Ishikawa (cell line): ENCODE data around the gene PLEKHA7.

ENCODE experiments used
- CEBPB ChIP-seq: IDR thresholded peaks from 2 replicates; pipeline ENCODE4 v1.6.1; 2012
- CREB1 ChIP-seq: IDR thresholded peaks from 2 replicates; pipeline ENCODE4 v1.6.1; 2012; ENCODE audit warnings: low read depth
- EP300 ChIP-seq: IDR thresholded peaks from 2 replicates; pipeline ENCODE4 v1.6.1; 2012; ENCODE audit warnings: borderline replicate concordance
- MAX ChIP-seq: IDR thresholded peaks from 2 replicates; pipeline ENCODE4 v1.6.1; 2012
- NFIC ChIP-seq: IDR thresholded peaks from 2 replicates; pipeline ENCODE4 v1.6.1; 2012
- RAD21 ChIP-seq: IDR thresholded peaks from 2 replicates; pipeline ENCODE4 v1.6.1; 2012; ENCODE audit warnings: low read depth
- REST ChIP-seq: IDR thresholded peaks from 2 replicates; pipeline ENCODE4 v1.6.1; 2012; ENCODE audit warnings: low read depth, mild to moderate bottlenecking
- TAF1 ChIP-seq: IDR thresholded peaks from 2 replicates; pipeline ENCODE4 v1.6.1; 2012; ENCODE audit warnings: low read depth, mild to moderate bottlenecking
- USF1 ChIP-seq: IDR thresholded peaks from 2 replicates; pipeline ENCODE4 v1.6.1; 2012
- YY1 ChIP-seq: IDR thresholded peaks from 2 replicates; pipeline ENCODE4 v1.6.1; 2012; ENCODE audit warnings: low read depth

- no peak for TF ChIP-seq CREB1
- TF ChIP-seq EP300 = no peak
- TF ChIP-seq REST = no peak
- no peak for TF ChIP-seq MAX
- no peak for TF ChIP-seq YY1
- TF ChIP-seq TAF1 = no peak
- no peak for TF ChIP-seq USF1
- no peak for TF ChIP-seq CEBPB
- no peak for TF ChIP-seq NFIC
- TF ChIP-seq RAD21 = no peak
Measured at GRCh38 chr11:16881766-16882165, 132.4 kb downstream of the PLEKHA7 start.
